ENCODE data around the gene IGFBP4. TPM values are rescaled to one million over a fixed set of nuclear protein-coding genes. Genes with fewer than 3 reads are reported as not detected.

IGFBP4 gene
- total RNA-seq, 1 donor from 2014 or later: 108 TPM

- TF ChIP-seq CTCF (IDR thresholded peaks at IDR 0.05; ENCODE audit: unreplicated experiment): no peak
- H3K27ac Mint-ChIP-seq: peak overlapping the region; percentile 67
- H3K36me3 Mint-ChIP-seq: no peaks in the 10 kb centered on the region
- H3K4me3 Mint-ChIP-seq: peak overlapping the region; percentile 70
- H3K9me3 Mint-ChIP-seq: no peaks in the 10 kb centered on the region
- no peak for DNase-seq (ENCODE audit: low spot score in 2 of 2, unreplicated experiment in 2 of 2)
- peaks cover 19% of the 10 kb centered on the region for H3K27me3 Mint-ChIP-seq (ENCODE audit: low read depth)
- H3K4me1 Mint-ChIP-seq: peaks cover 30% of the 10 kb centered on the region
These were observed 994 bp downstream of the IGFBP4 start for GRCh38 chr17:40443988-40444899.

- H3K36me3 Mint-ChIP-seq: no peaks in the 10 kb centered on the region
- peak overlapping the region; percentile 89 for H3K27ac Mint-ChIP-seq
- H3K9me3 Mint-ChIP-seq: no peaks in the 10 kb centered on the region
- H3K27me3 Mint-ChIP-seq (ENCODE audit: low read depth): peaks cover 17% of the 10 kb centered on the region
- H3K4me3 Mint-ChIP-seq: peak overlapping the region; percentile 70
- no peak for TF ChIP-seq CTCF (IDR thresholded peaks at IDR 0.05; ENCODE audit: unreplicated experiment)
- H3K4me1 Mint-ChIP-seq: peaks cover 33% of the 10 kb centered on the region
- no peak for DNase-seq (ENCODE audit: low spot score in 2 of 2, unreplicated experiment in 2 of 2)
These were observed 2.7 kb downstream of the IGFBP4 start for GRCh38 chr17:40445751-40446468.

GRCh38 chr17:40447148-40447644 lies 3.9 kb downstream of the IGFBP4 start:
- H3K27ac Mint-ChIP-seq: no peak overlapping the region
- DNase-seq (ENCODE audit: low spot score in 2 of 2, unreplicated experiment in 2 of 2): no peak
- no peaks in the 10 kb centered on the region for H3K9me3 Mint-ChIP-seq
- no peak overlapping the region for H3K4me3 Mint-ChIP-seq
- H3K27me3 Mint-ChIP-seq (ENCODE audit: low read depth): peaks cover 17% of the 10 kb centered on the region
- peaks cover 39% of the 10 kb centered on the region for H3K4me1 Mint-ChIP-seq
- no peak for TF ChIP-seq CTCF (IDR thresholded peaks at IDR 0.05; ENCODE audit: unreplicated experiment)
- H3K36me3 Mint-ChIP-seq: no peaks in the 10 kb centered on the region

- Mint-ChIP-seq H3K9me3 (no peaks in the 10 kb centered on the region), H3K4me1 (peaks cover 41% of the 10 kb centered on the region), H3K4me3 (no peak overlapping the region), H3K27me3 (ENCODE audit: low read depth) (peaks cover 17% of the 10 kb centered on the region), H3K27ac (no peak overlapping the region), H3K36me3 (no peaks in the 10 kb centered on the region)
- TF ChIP-seq CTCF (IDR thresholded peaks at IDR 0.05; ENCODE audit: unreplicated experiment): no peak
- DNase-seq (ENCODE audit: low spot score in 2 of 2, unreplicated experiment in 2 of 2): no peak
These were observed 4.6 kb downstream of the IGFBP4 start for GRCh38 chr17:40447806-40448205.

- H3K27me3 Mint-ChIP-seq (ENCODE audit: low read depth): peaks cover 17% of the 10 kb centered on the region
- no peak for TF ChIP-seq CTCF (IDR thresholded peaks at IDR 0.05; ENCODE audit: unreplicated experiment)
- peaks cover 41% of the 10 kb centered on the region for H3K4me1 Mint-ChIP-seq
- no peak overlapping the region for H3K27ac Mint-ChIP-seq
- no peak for DNase-seq (ENCODE audit: low spot score in 2 of 2, unreplicated experiment in 2 of 2)
- H3K4me3 Mint-ChIP-seq: no peak overlapping the region
- H3K9me3 Mint-ChIP-seq: no peaks in the 10 kb centered on the region
- H3K36me3 Mint-ChIP-seq: no peaks in the 10 kb centered on the region
These were observed 5.0 kb downstream of the IGFBP4 start for GRCh38 chr17:40448213-40448638.

Measured in mesothelial cell of epicardium (in vitro differentiated cells).